Keratinocyte (primary cell): ENCODE measurements around the gene PALD1. TPM values are rescaled to one million over a fixed set of nuclear protein-coding genes. Genes with fewer than 3 reads are reported as not detected.

Source experiments
- DNase-seq: peaks from one replicate; pipeline ENCODE4 v3.0.0-alpha.2; 2011; ENCODE audit warnings: low read depth, missing footprints, low spot score
- FAIRE-seq: peaks from 2 replicates; lab custom pipeline; 2011; peaks lifted over from hg19 to GRCh38; lab: Jason Lieb, UNC
- H2AFZ ChIP-seq: 2 replicates; pipeline ENCODE4 v1.6.0; 2012; ENCODE audit warnings: low read length, control low read depth, inconsistent platforms; ENCODE audit not compliant: control insufficient read depth
- H3K27ac ChIP-seq: 2 replicates; pipeline ENCODE4 v1.5.1; 2011; ENCODE audit warnings: low read length; ENCODE audit not compliant: control insufficient read depth, insufficient read depth
- H3K27me3 ChIP-seq: 3 replicates; pipeline ENCODE4 v1.6.0; 2011; ENCODE audit warnings: low read length; ENCODE audit not compliant: control insufficient read depth, insufficient read depth; ENCODE audit errors: extremely low read depth
- H3K36me3 ChIP-seq, 2 experiments: 2 replicates in 1 of 2; 3 replicates in 1 of 2; pipeline ENCODE4 v1.5.1; 2011; ENCODE audit warnings: low read length in 2 of 2, mild to moderate bottlenecking in 1 of 2; ENCODE audit not compliant: control insufficient read depth in 2 of 2, insufficient read depth in 2 of 2; ENCODE audit errors: extremely low read depth in 1 of 2
- H3K4me1 ChIP-seq: 3 replicates; pipeline ENCODE4 v1.5.1; 2011; ENCODE audit warnings: low read length; ENCODE audit not compliant: control insufficient read depth, insufficient read depth; ENCODE audit errors: extremely low read depth
- H3K4me2 ChIP-seq: 3 replicates; pipeline ENCODE4 v1.6.0; 2011; ENCODE audit warnings: low read depth, low read length; ENCODE audit not compliant: control insufficient read depth, insufficient read depth; ENCODE audit errors: extremely low read depth
- H3K4me3 ChIP-seq, 3 experiments: fragments of 200-600 bp in 1 of 3; sonication (generic) in 1 of 3; 2 replicates in 2 of 3; 3 replicates in 1 of 3; pipeline ENCODE4 v1.5.1; 2011 to 2016; ENCODE audit warnings: low read length in 3 of 3, mild to moderate bottlenecking in 3 of 3, control low read depth in 2 of 3, inconsistent platforms in 1 of 3, low read depth in 1 of 3, mixed read lengths in 1 of 3, mixed run types in 1 of 3, moderate library complexity in 1 of 3; ENCODE audit not compliant: control insufficient read depth in 2 of 3, insufficient read depth in 2 of 3; ENCODE audit errors: extremely low read depth in 1 of 3
- H3K79me2 ChIP-seq: 2 replicates; pipeline ENCODE4 v1.6.0; 2012; ENCODE audit warnings: low read length; ENCODE audit not compliant: control insufficient read depth, insufficient read depth
- H3K9ac ChIP-seq: 3 replicates; pipeline ENCODE4 v1.6.0; 2011; ENCODE audit warnings: low read length; ENCODE audit not compliant: control insufficient read depth, insufficient read depth; ENCODE audit errors: extremely low read depth
- H3K9me1 ChIP-seq: 3 replicates; pipeline ENCODE4 v1.6.0; 2011; ENCODE audit warnings: low read length; ENCODE audit not compliant: control insufficient read depth, insufficient read depth; ENCODE audit errors: extremely low read depth
- H3K9me3 ChIP-seq: 2 replicates; pipeline ENCODE4 v1.5.1; 2012; ENCODE audit warnings: low read depth, low read length; ENCODE audit not compliant: control insufficient read depth
- H4K20me1 ChIP-seq: 3 replicates; pipeline ENCODE4 v1.6.0; 2011; ENCODE audit warnings: low read length; ENCODE audit not compliant: control insufficient read depth, insufficient read depth; ENCODE audit errors: extremely low read depth
- CTCF ChIP-seq, 3 experiments: IDR thresholded peaks in 1 of 3; conservative IDR thresholded peaks in 1 of 3; optimal IDR thresholded peaks in 1 of 3; 2 replicates in 2 of 3; 3 replicates in 1 of 3; pipeline versions ENCODE3 to v1.5.1; 2011; ENCODE audit warnings: low read length in 3 of 3, mild to moderate bottlenecking in 3 of 3, moderate library complexity in 2 of 3, control low read depth in 1 of 3, inconsistent platforms in 1 of 3; ENCODE audit not compliant: insufficient read depth in 2 of 3; ENCODE audit errors: extremely low read depth in 1 of 3
- EZH2 ChIP-seq: IDR thresholded peaks from one replicate; pipeline ENCODE4 v1.6.1; 2012; ENCODE audit warnings: inconsistent platforms, mild to moderate bottlenecking, low read length, moderate library complexity
- dilution Hi-C: fragments of 300-500 bp; cut with MboI; formaldehyde crosslinking; loops from one replicate; pipeline ENCODE4 v1.7.0; 2020; ENCODE audit warnings: low sequenced_read_pairs; ENCODE audit not compliant: extremely low pct_ligation_motif_present
- polyA plus RNA-seq, 5 experiments: library from polyadenylated mRNA; depleted of rRNA in 3 of 5; stranded (reverse) in 3 of 5; stranded (forward) in 1 of 5; unstranded in 1 of 5; fragments of >200 nt; gene quantifications; 1 replicate in 1 of 5; 2 replicates in 3 of 5; 3 replicates in 1 of 5; pipeline versions ENCODE4 v1.2.1 to v1.2.3, GENCODE V29; 2011 to 2012; ENCODE audit warnings: missing spikeins in 2 of 5, low read depth in 1 of 5, low replicate concordance in 1 of 5

PALD1 gene
- polyA plus RNA-seq, 1 donor (not counting 4 experiments of a cell fraction or from before 2014, with no cell fraction given): 0.83 TPM

GRCh38 chr10:70552586-70552985, 74.0 kb downstream of the PALD1 start:
- H3K79me2 ChIP-seq: no peaks in the 10 kb centered on the region
- H3K4me2 ChIP-seq: no peak overlapping the region
- no peak for TF ChIP-seq CTCF (optimal IDR thresholded peaks at IDR 0.05 in 1 of 3, IDR thresholded peaks at IDR 0.05 in 1 of 3, conservative IDR thresholded peaks at IDR 0.05 in 1 of 3; ENCODE audit: extremely low read depth in 1 of 3, insufficient read depth in 2 of 3, low read length in 3 of 3)
- no peak for TF ChIP-seq EZH2
- H3K27me3 ChIP-seq: no peaks in the 10 kb centered on the region
- no peaks in the 10 kb centered on the region for H4K20me1 ChIP-seq
- no peaks in the 10 kb centered on the region for H3K4me1 ChIP-seq
- no peaks in the 10 kb centered on the region for H3K9me3 ChIP-seq
- FAIRE-seq: no peak
- dilution Hi-C loops: no loop called here
- no peak overlapping the region for H3K27ac ChIP-seq
- no peaks in the 10 kb centered on the region for H3K36me3 ChIP-seq
- H3K9ac ChIP-seq: no peak overlapping the region
- no peak overlapping the region for H3K4me3 ChIP-seq
- DNase-seq: no peak
- no peaks in the 10 kb centered on the region for H3K9me1 ChIP-seq
- no peak overlapping the region for H2AFZ ChIP-seq

- Histone ChIP-seq H3K27me3 (no peaks in the 10 kb centered on the region), H3K27ac (no peak overlapping the region), H3K4me2 (no peak overlapping the region), H3K9ac (no peak overlapping the region), H2AFZ (no peak overlapping the region), H3K79me2 (no peaks in the 10 kb centered on the region), H3K9me3 (no peaks in the 10 kb centered on the region), H4K20me1 (no peaks in the 10 kb centered on the region), H3K36me3 (no peaks in the 10 kb centered on the region), H3K4me1 (no peaks in the 10 kb centered on the region), H3K4me3 (no peak overlapping the region), H3K9me1 (no peaks in the 10 kb centered on the region)
- FAIRE-seq (no peak), DNase-seq (no peak)
- dilution Hi-C loops: no loop called here
- TF ChIP-seq EZH2: no peak
- TF ChIP-seq CTCF (optimal IDR thresholded peaks at IDR 0.05 in 1 of 3, IDR thresholded peaks at IDR 0.05 in 1 of 3, conservative IDR thresholded peaks at IDR 0.05 in 1 of 3; ENCODE audit: extremely low read depth in 1 of 3, insufficient read depth in 2 of 3, low read length in 3 of 3): no peak
Observed at GRCh38 chr10:70555371-70555770, 76.8 kb downstream of the PALD1 start.
